BLaER1 (cell line): ENCODE data around the gene CKS2.

Experiments used
- H3K27ac ChIP-seq: shearing (Covaris generic); formaldehyde crosslinking; 2 replicates; pipeline ENCODE4 v1.8.1; 2022
- H3K27me3 ChIP-seq: shearing (Covaris generic); formaldehyde crosslinking; 2 replicates; pipeline ENCODE4 v1.8.1; 2022
- H3K36me3 ChIP-seq: shearing (Covaris generic); formaldehyde crosslinking; 2 replicates; pipeline ENCODE4 v1.8.1; 2022
- H3K4me1 ChIP-seq: shearing (Covaris generic); formaldehyde crosslinking; 2 replicates; pipeline ENCODE4 v1.8.1; 2022
- H3K4me2 ChIP-seq: shearing (Covaris generic); formaldehyde crosslinking; 2 replicates; pipeline ENCODE4 v1.8.1; 2022
- H3K4me3 ChIP-seq: shearing (Covaris generic); formaldehyde crosslinking; 2 replicates; pipeline ENCODE4 v1.8.1; 2022
- H3K9ac ChIP-seq: shearing (Covaris generic); formaldehyde crosslinking; 2 replicates; pipeline ENCODE4 v1.8.1; 2022
- H3K9me3 ChIP-seq: shearing (Covaris generic); formaldehyde crosslinking; 2 replicates; pipeline ENCODE4 v1.8.1; 2022
- H4K20me1 ChIP-seq: shearing (Covaris generic); formaldehyde crosslinking; 2 replicates; pipeline ENCODE4 v1.8.1; 2022
- Cebpa-rat ChIP-seq: shearing (Covaris generic); IDR thresholded peaks from 2 replicates; pipeline ENCODE4 v1.8.1; 2022

Gene CKS2

DNA sequence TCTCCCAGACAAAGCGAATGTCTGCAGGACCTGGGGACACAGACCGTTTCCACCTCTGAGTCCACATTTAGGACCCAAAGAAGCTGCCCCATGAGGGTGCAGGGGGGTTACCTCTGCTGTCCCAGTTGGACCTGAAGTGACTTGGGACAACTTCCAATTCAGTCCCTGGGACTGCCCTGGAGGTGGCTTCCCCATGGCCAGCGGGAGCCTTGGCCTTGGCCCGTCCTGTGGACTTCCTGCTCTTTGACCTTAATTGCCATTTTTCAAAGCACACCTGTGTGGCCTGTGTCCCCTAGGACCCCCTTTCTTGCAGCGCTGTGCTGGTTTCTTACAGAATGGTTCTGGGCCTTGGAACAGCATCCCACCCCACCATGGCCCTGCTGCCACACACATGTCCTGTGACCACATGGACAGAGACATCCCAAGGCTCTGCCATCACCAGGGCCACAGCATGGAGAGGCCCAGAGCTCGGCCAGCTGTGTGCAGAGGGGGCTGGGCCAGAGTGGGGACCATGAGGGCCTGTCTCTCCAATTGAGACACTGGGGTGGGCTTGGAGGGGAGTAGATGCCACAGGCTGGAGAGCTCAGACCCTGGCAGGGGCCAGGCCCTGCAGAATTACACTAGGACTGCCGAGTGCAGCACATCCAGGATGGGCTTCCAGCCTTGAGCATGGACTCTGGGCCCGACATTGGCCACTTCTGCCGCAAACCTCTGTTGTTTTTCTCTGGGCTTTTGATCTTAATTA, 53.1 kb downstream of the CKS2 start:
- H4K20me1 ChIP-seq, result peaks cover 26% of the 10 kb centered on the region; the same call in 1 of the 2 replicates
- H3K4me2 ChIP-seq, result no peak overlapping the region
- no peaks in the 10 kb centered on the region for H3K4me1 ChIP-seq
- no peak overlapping the region for H3K4me3 ChIP-seq
- no peaks in the 10 kb centered on the region for H3K9me3 ChIP-seq
- peaks cover 53% of the 10 kb centered on the region for H3K36me3 ChIP-seq
- no peaks in the 10 kb centered on the region for H3K27me3 ChIP-seq
- no peak overlapping the region for H3K9ac ChIP-seq
- TF ChIP-seq Cebpa-rat, result no peak
- H3K27ac ChIP-seq, result no peak overlapping the region

DNA sequence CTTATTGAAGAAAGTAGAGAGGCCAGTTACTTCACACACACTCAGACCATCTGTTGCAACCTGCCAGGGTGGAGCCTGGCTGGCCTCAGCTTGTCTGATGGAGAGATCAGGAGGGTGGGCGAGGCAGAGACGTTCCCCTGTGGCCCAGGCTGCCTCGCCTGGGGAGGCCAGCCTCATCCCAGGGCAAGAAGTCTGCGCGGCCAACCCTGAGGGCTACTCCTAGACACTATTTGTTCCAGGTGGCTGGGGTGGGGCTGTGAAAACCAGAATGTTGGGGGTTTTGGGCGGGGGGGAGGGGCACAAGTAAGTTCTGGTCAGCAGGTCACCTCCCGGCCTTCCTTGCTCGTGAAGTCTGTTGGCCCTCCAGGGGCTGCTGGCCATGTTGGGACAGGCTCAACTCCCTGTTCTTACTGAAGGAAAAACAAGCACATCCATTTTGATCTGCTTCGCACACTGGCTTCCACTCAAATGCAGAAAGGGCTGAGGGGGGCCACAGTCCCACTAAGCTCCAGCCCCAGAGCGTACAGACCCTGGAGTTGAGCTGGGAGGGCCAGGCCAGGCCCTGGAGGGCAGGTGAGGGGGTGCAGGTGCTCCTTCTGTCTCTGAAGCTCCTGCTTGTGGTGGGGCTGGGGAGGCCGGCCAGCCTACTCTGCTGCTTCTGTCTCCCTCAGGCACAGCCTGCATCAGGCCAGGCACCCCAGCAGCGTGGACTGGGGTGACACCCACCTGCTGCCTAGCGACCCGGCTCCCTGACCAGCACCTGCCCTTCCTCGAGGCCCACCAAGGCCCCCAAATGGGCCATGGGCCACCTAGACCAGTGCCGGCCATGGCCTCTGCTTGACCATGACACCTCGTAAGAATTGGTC, 53.9 kb downstream of the CKS2 start:
- H4K20me1 ChIP-seq, result peaks cover 22% of the 10 kb centered on the region; the same call in 1 of the 2 replicates
- H3K9ac ChIP-seq, result no peak overlapping the region
- peaks cover 45% of the 10 kb centered on the region for H3K36me3 ChIP-seq
- no peaks in the 10 kb centered on the region for H3K4me1 ChIP-seq
- H3K27me3 ChIP-seq, result no peaks in the 10 kb centered on the region
- no peak overlapping the region for H3K27ac ChIP-seq
- H3K4me2 ChIP-seq, result no peak overlapping the region
- TF ChIP-seq Cebpa-rat, result no peak
- no peaks in the 10 kb centered on the region for H3K9me3 ChIP-seq
- no peak overlapping the region for H3K4me3 ChIP-seq

DNA sequence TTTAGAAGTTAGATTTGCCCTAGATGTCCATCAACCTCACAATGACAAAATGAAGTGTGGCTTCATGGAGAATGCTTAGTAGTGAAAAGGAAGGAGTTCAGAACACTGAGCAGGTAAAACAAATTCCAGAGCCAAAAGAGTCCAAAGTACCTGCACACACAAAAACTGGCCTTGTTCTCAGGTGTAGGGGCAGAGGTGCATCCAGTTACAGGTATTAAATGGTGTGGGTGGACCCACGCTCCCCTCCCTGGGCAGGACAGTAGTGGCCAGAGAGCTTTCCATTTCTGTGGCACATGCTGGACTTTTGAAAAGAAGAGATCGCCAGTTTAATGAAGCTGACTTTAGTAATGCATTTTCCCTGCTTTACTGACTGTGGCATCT, 54.5 kb downstream of the CKS2 start:
- H3K9ac ChIP-seq, result no peak overlapping the region
- no peak for TF ChIP-seq Cebpa-rat
- no peaks in the 10 kb centered on the region for H3K9me3 ChIP-seq
- H3K36me3 ChIP-seq, result peaks cover 39% of the 10 kb centered on the region
- H3K4me3 ChIP-seq, result no peak overlapping the region
- H4K20me1 ChIP-seq, result peaks cover 16% of the 10 kb centered on the region; the same call in 1 of the 2 replicates
- H3K27me3 ChIP-seq, result no peaks in the 10 kb centered on the region
- H3K4me2 ChIP-seq, result no peak overlapping the region
- no peaks in the 10 kb centered on the region for H3K4me1 ChIP-seq
- no peak overlapping the region for H3K27ac ChIP-seq
